ENCODE results near the gene ZDHHC11B.

- TF ChIP-seq CTCF (optimal IDR thresholded peaks at IDR 0.05 in 1 of 3, IDR thresholded peaks at IDR 0.05 in 1 of 3, conservative IDR thresholded peaks at IDR 0.05 in 1 of 3; ENCODE audit: extremely low read depth in 1 of 3, insufficient read depth in 2 of 3, low read length in 3 of 3) (no peak), EZH2 (IDR thresholded peaks at IDR 0.05; ENCODE audit: low read length) (no peak)
Observed at GRCh38 chr5:666816-667498, 117.6 kb downstream of the ZDHHC11B start.

Data from keratinocyte (primary cell).